ENCODE measurements around the gene BCAS3. TPM values are rescaled to one million over a fixed set of nuclear protein-coding genes. Genes with fewer than 3 reads are reported as not detected.

BCAS3 gene
- total RNA-seq, 2 experiments from 2014 or later = 13.4 to 14.5 TPM

- ChIA-PET POLR2A (no interaction called here), CTCF (ENCODE audit: unreplicated experiment) (no interaction called here)
- H4K20me1 ChIP-seq (ENCODE audit: insufficient read depth, low read length) = no peaks in the 10 kb centered on the region
- no peaks in the 10 kb centered on the region for H3K9me3 ChIP-seq (ENCODE audit: low read length)
- no TSS peak for BruUV-seq (replicated peaks)
- intact Hi-C loops (cut with micrococcal nuclease; ENCODE audit: unreplicated experiment) = no loop called here
- no peak for DNase-seq (ENCODE audit: low spot score)
- H3K36me3 ChIP-seq (ENCODE audit: insufficient read depth, low read length) = no peaks in the 10 kb centered on the region
- no peaks in the 10 kb centered on the region for H3K4me1 ChIP-seq (ENCODE audit: insufficient read depth, low read length, poor library complexity, severe bottlenecking)
- TF ChIP-seq CTCF (conservative IDR thresholded peaks at IDR 0.05; ENCODE audit: low read length) = no peak
- TF ChIP-seq EZH2phosphoT487 (IDR thresholded peaks at IDR 0.05; ENCODE audit: borderline replicate concordance, low read depth, low read length) = no peak
- H3K79me2 ChIP-seq (ENCODE audit: insufficient read depth, low read depth, low read length) = no peaks in the 10 kb centered on the region
- no peak overlapping the region for H2AFZ ChIP-seq (ENCODE audit: low read length)
- H3K4me2 ChIP-seq (ENCODE audit: low read length) = no peak overlapping the region
- H3K4me3 ChIP-seq (ENCODE audit: low read depth, low read length, poor library complexity, severe bottlenecking) = no peak overlapping the region
- H3K27ac ChIP-seq (ENCODE audit: low read depth, low read length, poor library complexity, severe bottlenecking) = no peak overlapping the region
- no peaks in the 10 kb centered on the region for H3K9me2 ChIP-seq (ENCODE audit: insufficient read depth, low read length)
These were observed 725.5 kb downstream of the BCAS3 start for GRCh38 chr17:61402978-61403800.

GRCh38 chr17:61403801-61404662 is 726.4 kb downstream of the BCAS3 start:
- Histone ChIP-seq H3K27ac (ENCODE audit: low read depth, low read length, poor library complexity, severe bottlenecking) (no peak overlapping the region), H3K9me3 (ENCODE audit: low read length) (no peaks in the 10 kb centered on the region), H3K36me3 (ENCODE audit: insufficient read depth, low read length) (no peaks in the 10 kb centered on the region), H4K20me1 (ENCODE audit: insufficient read depth, low read length) (no peaks in the 10 kb centered on the region), H2AFZ (ENCODE audit: low read length) (no peak overlapping the region), H3K79me2 (ENCODE audit: insufficient read depth, low read depth, low read length) (no peaks in the 10 kb centered on the region), H3K4me2 (ENCODE audit: low read length) (no peak overlapping the region), H3K9me2 (ENCODE audit: insufficient read depth, low read length) (no peaks in the 10 kb centered on the region), H3K4me3 (ENCODE audit: low read depth, low read length, poor library complexity, severe bottlenecking) (no peak overlapping the region), H3K4me1 (ENCODE audit: insufficient read depth, low read length, poor library complexity, severe bottlenecking) (peaks cover under 1% of the 10 kb centered on the region)
- no peak for TF ChIP-seq CTCF (conservative IDR thresholded peaks at IDR 0.05; ENCODE audit: low read length)
- no peak for TF ChIP-seq EZH2phosphoT487 (IDR thresholded peaks at IDR 0.05; ENCODE audit: borderline replicate concordance, low read depth, low read length)
- intact Hi-C loops (cut with micrococcal nuclease; ENCODE audit: unreplicated experiment) = no loop called here
- CTCF ChIA-PET (ENCODE audit: unreplicated experiment) = no interaction called here
- no peak for DNase-seq (ENCODE audit: low spot score)
- POLR2A ChIA-PET = no interaction called here
- BruUV-seq (replicated peaks) = no TSS peak

GRCh38 chr17:61404663-61404912 is 726.9 kb downstream of the BCAS3 start:
- POLR2A ChIA-PET = interaction anchor here (0.6 kb wide), 1 partner anchor 918 kb away, joined by 3 read pairs; no protein-coding TSS in a partner anchor
- intact Hi-C loops (cut with micrococcal nuclease; ENCODE audit: unreplicated experiment) = no loop called here
- H3K9me2 ChIP-seq (ENCODE audit: insufficient read depth, low read length) = no peaks in the 10 kb centered on the region
- H3K4me2 ChIP-seq (ENCODE audit: low read length) = no peak overlapping the region
- no peaks in the 10 kb centered on the region for H4K20me1 ChIP-seq (ENCODE audit: insufficient read depth, low read length)
- H2AFZ ChIP-seq (ENCODE audit: low read length) = no peak overlapping the region
- no peak overlapping the region for H3K27ac ChIP-seq (ENCODE audit: low read depth, low read length, poor library complexity, severe bottlenecking)
- TF ChIP-seq CTCF (conservative IDR thresholded peaks at IDR 0.05; ENCODE audit: low read length) = no peak
- no peak for TF ChIP-seq EZH2phosphoT487 (IDR thresholded peaks at IDR 0.05; ENCODE audit: borderline replicate concordance, low read depth, low read length)
- no peaks in the 10 kb centered on the region for H3K9me3 ChIP-seq (ENCODE audit: low read length)
- no TSS peak for BruUV-seq (replicated peaks)
- no peak overlapping the region for H3K4me3 ChIP-seq (ENCODE audit: low read depth, low read length, poor library complexity, severe bottlenecking)
- DNase-seq (ENCODE audit: low spot score) = no peak
- no peaks in the 10 kb centered on the region for H3K36me3 ChIP-seq (ENCODE audit: insufficient read depth, low read length)
- no peaks in the 10 kb centered on the region for H3K79me2 ChIP-seq (ENCODE audit: insufficient read depth, low read depth, low read length)
- peaks cover 3% of the 10 kb centered on the region for H3K4me1 ChIP-seq (ENCODE audit: insufficient read depth, low read length, poor library complexity, severe bottlenecking)
- CTCF ChIA-PET (ENCODE audit: unreplicated experiment) = no interaction called here
